ENCODE data around the gene BRD1.
"Not testable (repeated sequence)": the region's sequence is repeated elsewhere in the genome, so short reads cannot be mapped to it uniquely, and the experiment has no call there.

Gene BRD1

DNA sequence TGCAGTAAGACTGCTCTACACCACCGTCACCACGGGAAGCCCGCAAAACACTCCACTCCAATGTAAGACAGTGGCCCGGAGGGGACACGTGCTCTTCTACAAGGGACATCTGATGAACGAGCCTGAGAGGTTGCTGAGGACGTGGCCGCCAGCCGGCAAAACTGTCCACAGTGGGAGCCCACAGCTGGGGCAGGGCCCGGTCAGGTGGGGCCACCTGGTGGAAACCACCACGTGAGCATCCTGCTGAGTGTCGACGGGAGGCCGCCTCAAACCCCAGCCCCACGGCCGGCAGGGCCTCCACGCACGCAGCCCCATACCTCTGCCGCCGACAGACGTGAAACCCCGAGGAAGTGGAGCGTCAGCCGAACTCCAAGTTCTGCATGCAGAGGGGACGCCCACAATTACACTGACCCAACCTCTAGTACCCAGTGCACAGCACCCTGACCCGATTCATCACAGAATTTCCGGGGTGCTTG lies 42.6 kb downstream of the BRD1 start:
- DNase-seq (ENCODE audit: low read depth in 2 of 2, low spot score in 1 of 2), result no peak

DNA sequence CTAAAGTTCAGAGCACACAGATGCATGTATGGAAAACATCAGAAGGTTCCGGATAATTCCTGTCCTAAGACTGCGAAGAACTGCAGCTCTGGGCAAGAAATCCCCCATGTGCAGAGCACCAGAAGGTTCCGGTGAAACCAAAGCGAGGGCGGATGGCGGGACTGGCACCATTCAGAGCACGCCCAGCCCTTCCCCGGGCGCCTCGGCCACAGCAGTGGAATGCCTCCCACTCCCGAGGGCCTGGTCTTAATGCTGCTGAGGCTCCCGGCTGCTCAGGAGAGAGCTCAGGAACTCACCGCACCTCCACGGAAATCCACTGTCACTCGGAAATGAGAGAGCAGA lies 43.1 kb downstream of the BRD1 start:
- no peak for DNase-seq (ENCODE audit: low read depth in 2 of 2, low spot score in 1 of 2)

DNA sequence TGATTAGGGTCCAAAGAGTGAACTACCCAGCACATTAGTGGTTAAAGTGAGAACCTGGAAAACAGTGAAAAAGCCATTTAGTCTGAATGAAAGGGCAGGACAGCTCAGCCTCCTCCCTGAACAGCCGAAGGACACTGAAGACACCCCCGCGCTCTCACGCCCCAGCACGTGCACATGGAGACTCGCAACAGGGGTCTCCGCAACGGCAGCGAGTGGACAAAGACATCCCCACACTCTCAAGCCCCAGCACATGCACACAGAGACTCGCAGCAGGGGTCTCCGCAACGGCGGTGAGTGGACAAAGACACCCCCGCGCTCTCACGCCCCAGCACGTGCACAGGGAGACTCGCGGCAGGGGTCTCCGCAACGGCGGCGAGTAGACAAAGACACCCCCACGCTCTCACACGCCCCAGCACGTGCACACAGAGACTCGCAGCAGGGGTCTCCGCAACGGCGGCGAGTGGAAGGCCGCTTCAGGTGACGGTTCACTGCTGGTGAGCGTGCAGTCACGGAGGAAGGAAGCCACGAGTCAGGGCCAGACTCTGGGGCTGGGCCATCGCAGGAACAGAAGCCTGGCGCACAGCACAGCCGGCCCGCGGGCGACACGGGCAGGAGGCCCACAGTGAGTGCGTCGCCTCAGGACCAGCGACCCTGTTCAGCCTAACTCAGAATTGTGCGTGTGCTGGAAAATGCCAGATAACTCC lies 43.6 kb downstream of the BRD1 start:
- DNase-seq (ENCODE audit: low read depth in 2 of 2, low spot score in 1 of 2), result no peak

DNA sequence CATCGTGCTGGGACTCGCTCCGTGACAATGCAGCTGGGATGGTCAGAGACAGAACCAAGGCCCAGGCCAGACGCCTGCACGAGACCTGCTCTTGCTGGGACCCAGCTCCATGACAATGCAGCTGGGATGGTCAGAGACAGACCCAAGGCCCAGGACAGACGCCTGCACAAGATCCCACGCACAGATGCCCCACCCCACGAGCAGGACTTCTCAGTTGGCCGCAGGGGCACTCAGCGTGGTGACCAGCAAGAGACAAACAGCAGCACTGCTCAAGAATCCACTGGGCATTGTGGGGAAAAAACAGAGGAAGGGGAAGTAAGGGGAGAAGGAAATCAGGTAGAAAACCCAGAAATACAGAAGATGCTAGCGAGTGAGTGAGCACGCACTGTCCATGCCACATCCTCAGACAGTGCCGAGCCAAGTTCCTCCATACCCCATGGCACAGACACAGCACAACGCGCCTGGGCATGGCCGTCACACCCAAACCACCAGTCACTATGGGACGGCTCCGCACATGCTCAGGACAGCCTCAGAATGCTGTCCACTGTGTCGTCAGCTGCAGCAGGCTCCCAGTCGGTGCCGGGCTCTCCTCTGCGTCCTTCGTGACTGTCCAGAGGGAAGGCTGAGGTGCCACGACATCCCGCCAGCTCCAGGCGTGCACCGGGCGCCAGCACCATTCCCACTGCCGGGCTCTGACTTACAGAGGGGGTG lies 44.5 kb downstream of the BRD1 start:
- no peak for DNase-seq (ENCODE audit: low read depth in 2 of 2, low spot score in 1 of 2)

DNA sequence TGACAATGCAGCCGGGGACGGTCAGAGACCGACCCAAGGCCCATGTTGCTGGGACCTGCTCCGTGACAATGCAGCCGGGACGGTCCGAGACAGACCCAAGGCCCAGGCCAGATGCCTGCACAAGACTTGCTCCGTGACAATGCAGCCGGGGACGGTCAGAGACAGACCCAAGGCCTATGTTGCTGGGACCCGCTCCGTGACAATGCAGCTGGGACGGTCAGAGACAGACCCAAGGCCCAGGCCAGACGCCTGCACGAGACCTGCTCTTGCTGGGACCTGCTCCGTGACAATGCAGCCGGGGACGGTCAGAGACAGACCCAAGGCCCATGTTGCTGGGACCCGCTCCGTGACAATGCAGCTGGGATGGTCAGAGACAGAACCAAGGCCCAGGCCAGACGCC lies 45.8 kb downstream of the BRD1 start:
- not testable (repeated sequence) for DNase-seq (ENCODE audit: low read depth in 2 of 2, low spot score in 1 of 2)

DNA sequence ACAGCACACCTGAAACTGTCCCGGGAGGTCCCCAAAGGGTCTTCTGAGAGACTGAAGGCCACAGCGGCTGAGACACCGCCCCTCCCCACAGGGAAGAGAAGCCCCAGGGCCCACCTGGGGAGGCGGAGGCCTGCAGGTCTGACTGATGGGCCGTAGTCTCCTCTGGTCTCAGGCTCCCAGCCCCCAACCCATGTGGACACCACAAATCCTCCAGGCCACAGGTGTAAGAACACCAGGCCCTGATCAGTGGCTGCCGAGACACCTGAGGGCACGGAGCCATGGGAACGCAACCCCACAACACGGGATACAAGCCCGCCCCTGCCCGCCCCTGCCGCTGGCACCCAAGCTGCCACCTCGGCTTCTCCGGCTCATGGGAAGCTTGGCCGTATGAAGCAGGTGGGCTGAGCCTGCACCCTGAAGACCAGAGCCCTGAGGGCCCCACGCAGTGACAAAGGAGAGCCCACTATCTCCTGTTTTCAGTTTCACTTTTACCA lies 46.3 kb downstream of the BRD1 start:
- DNase-seq (ENCODE audit: low read depth in 2 of 2, low spot score in 1 of 2), result no peak

DNA sequence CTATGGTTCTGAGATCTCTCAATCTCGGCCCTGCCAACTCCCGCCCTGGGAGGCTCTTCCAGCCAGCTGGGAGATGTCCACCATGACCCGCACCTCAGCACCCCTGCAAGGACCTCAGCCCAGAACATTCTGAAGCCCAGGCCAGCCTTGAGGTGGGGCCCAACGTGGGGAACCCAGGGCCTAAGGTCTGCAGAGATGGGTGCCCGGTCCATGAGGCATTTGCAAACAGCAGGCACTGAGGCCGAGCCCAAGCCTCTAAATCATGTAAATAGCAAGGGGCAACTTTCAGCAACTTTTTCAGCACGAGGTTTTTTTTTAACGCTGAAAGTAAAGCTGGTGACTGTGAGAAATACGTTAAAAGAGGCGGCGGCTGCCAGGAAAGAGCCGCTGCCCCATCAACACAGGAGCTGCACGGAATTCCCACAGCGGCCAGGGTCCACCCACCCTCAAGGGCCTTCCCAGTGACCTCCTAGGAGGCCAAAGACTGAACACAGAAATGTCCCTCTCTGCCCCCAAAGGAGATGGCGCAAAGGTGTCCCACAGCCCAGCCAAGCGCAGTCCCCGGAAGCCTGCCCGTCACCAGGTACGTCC lies 46.9 kb downstream of the BRD1 start:
- no peak for DNase-seq (ENCODE audit: low read depth in 2 of 2, low spot score in 1 of 2)

DNA sequence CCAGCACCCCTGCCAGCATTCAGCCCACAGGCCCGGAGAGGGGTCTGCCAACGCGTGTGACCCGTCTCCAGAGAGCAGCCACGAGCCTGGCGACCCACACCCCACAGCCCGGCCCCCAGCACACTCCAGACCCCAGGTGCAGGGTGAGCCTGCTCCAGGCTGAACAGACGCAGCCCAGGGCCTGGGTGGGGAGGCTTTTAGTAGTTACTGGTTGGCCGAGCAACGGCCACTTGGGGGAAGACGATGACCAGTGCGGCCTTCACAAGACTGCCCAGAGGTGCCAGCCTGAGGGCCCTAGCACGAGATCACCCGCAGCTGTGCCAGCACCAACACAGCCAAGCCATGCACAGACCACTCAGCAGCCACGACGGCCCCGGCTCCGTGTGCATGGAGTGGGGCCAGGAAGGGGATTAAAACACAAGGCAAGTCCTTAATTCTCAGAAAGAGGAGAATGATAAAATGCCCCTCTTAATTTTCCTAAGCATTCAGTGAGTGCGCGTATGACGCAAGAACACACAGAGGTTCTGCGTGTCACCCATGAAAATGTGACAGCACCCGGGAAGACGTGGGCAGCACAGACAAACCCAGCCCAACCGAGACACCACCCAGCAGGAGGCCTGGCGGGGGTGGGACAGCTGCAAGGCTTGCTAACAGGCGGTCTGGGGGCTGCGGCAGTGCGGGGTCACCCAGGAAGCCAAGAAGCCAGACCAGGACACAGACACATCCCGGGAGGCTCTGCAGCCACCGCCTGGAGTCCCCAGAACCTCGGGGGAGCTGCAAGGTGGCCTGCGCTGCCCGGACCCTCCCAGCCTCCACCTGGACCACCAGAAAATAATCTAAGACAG lies 47.6 kb downstream of the BRD1 start:
- no peak for DNase-seq (ENCODE audit: low read depth in 2 of 2, low spot score in 1 of 2)

DNA sequence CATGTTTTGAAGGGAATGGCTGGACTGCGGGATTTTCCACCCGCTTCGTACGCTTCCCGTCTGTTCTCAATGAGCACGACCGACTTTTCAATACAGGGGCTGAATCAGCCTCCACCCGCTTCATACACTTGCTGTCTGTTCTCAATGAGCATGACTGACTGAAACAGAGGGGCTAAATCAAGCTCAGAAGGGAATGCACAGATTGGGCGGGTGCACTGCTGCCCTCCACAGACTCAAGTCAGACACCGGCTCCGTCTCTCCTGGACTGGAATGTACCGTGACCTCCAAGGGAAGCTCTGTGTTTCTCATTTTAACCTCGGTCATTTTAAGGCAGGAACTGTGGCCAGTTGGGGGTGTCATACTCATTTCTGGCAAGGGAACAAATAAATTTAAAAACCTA lies 48.5 kb downstream of the BRD1 start:
- no peak for DNase-seq (ENCODE audit: low read depth in 2 of 2, low spot score in 1 of 2)

DNA sequence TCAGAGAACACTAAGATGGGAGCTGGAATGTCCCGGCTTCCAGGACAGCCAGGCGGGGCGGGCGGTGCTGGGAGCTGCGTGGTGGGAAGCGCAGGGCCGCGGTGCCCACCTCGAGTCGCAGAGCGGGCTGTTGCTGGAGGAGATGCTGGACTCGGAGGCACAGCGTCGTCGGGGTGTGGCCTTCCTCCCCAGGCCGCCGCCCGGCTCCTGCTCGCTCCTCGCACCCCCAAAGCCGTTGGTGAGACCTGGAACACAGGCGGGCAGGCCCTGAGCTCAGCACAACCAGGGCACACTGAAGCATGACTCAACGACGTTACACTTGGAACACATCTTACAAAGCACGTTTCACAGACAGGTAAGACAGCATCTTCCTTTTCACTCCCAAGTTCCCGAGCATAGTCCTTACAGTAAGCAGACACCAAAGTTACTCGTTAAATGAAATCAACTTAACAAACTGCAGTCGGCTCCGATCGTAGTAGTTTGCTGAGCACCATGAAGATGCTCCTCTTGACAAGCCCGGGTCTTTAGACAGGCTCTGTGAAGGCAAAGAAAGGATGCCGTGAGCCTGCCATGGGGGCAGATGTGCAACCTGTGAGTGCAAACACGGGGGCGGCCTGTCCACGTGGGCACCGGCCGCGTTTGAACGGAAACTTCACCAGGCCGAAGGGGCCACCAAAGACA lies 50.0 kb downstream of the BRD1 start:
- no peak for DNase-seq (ENCODE audit: low read depth in 2 of 2, low spot score in 1 of 2)

DNA sequence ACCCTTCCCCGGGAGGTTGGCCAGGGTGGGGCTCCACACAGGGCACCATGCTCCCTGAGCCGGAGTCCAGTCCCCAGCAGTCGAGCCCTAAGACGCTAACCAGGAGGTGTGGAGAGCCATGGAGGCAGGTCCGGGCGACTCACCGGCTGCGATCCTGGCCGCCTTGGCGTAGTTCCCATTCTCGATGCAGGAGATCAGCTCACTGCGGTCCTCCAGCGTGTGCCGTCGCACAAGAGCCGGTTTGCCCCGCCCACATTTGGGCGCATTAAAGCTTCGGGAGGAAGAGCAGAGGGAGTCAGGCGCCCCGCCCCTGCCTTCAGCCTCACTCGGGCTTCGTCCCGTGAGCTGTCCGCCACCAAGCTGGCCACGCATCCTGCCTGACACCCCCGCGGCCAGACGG lies 50.8 kb downstream of the BRD1 start:
- no peak for DNase-seq (ENCODE audit: low read depth in 2 of 2, low spot score in 1 of 2)

DNA sequence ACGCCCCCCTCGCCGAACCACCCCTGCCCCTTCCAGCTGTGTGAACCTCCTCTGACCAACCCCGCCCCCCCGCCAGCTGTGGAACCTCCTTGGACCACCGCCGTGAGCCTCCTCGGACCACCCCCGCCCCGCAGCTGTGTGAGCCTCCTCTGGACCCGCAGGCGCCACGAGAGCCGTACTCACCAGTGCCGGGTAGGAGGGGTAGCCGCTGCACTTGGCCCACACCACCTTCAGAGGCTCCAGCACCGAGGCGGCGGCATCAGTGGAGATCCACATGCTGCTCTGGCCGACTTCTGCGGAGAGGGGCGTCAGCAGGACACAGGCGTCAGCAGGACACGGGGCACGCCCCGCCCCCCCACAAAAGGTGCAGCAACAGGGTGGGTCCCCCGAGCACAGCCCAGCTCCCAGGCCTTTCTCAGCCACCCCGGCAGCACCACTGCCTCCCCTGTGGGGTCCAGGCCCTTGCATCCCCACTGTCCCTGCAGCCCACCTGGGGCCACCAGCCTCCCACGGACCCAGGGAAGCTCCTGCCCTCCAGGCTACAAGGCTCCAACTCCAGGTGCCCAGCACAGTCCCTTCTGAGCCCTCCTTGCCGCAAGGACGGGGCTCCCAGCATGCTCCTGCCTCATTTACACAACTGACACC lies 51.7 kb downstream of the BRD1 start:
- no peak for DNase-seq (ENCODE audit: low read depth in 2 of 2, low spot score in 1 of 2)

DNA sequence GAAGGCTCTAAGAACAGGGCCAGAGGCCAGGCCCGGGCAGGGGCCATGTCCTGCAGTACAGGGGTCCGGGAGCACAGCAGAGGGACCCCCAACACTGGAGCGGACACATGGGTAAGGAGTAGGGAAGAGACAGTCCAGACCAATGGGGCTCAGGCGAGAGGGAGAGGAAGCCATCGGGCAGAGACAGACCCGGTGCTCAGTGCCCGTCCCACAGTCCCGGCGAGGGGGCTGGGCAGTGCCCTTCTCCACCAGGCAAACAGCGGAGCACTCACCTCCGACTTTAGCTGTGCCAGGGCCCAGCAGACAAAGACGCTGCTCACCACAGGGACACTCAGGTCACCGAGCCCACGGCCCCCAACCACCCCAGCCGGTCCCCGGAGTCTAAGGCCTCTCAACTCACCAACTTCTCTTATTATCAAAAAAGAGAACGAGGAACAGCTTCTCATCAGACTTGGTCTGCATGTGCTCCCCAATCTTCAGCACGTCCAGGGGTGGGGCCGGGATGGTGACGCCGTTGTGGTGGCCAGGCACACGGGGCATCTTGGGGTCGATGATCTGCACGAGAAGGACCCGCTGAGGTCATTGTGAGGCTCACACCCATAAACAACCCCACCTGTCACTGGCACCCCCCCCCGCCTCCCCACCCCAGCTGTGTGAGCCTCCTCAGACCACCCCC lies 52.3 kb downstream of the BRD1 start:
- no peak for DNase-seq (ENCODE audit: low read depth in 2 of 2, low spot score in 1 of 2)

DNA sequence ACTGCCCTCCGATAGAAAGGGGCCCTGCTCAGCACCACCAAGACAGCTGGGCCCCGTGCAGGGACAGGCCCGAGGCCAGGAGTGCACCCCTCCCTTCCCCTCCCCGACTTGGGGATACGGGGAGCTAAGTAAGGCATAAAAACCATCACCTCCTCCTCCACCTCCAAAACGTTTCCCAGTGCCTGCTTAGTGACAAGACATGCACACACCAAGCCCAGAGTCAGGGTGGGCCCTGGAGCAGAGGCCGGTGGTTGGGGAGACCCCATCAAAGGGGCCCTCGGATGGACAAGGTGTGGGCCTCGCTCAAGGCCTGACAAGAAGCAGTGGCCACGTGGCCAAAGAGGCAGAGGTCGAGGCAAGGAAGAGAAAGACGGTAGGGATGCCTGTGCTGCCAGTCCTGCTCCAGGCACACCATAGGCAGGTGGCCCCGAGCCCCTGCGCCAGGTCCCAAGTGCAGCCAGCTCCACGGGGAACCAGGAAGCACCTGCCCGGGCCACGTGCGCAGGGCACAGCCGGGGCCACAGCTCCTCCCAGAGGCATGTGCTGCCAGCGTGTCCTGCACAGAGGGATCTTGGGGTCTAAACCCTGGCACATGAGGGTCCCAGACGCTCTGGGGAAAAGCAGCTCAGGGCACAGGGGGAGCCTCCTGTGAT lies 53.0 kb downstream of the BRD1 start:
- no peak for DNase-seq (ENCODE audit: low read depth in 2 of 2, low spot score in 1 of 2)

DNA sequence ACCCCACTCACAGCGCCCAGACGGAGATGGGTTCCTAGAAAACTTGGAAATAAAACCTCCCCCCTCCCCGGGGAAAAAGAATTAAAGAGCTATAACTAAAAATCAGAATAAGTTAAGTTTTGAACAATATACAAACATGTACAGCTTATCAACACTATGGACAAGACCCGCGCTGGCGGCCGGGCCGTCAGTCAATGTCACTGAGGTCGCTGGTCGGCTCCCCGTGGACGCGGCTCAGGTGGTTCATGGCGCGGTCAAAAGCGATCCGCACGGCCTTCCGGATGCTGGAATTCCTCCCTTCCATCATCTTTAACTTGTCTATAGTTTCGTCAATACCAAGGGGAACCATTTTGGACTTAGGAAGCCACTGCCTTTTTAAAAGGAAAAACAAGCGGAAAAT lies 53.6 kb downstream of the BRD1 start:
- DNase-seq (ENCODE audit: low read depth in 2 of 2, low spot score in 1 of 2), result no peak

DNA sequence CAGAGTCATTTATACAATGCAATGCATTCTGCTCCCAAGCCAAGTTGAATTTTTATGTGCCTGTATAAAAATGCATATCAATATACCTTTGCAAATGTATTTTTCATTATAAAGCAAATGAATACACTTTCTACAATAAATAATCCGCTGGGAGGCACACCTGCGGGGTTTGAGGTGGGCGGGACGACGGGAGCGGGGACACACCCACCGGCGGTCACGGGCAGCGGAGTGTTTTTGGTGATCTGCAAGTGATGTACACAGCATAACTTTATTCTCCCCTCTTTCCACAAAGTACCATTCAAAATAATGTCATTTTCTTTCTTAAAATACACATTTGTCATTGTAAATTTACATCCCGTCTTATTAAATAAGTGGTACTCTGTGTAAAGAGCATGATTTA lies 54.1 kb downstream of the BRD1 start:
- no peak for DNase-seq (ENCODE audit: low read depth in 2 of 2, low spot score in 1 of 2)

DNA sequence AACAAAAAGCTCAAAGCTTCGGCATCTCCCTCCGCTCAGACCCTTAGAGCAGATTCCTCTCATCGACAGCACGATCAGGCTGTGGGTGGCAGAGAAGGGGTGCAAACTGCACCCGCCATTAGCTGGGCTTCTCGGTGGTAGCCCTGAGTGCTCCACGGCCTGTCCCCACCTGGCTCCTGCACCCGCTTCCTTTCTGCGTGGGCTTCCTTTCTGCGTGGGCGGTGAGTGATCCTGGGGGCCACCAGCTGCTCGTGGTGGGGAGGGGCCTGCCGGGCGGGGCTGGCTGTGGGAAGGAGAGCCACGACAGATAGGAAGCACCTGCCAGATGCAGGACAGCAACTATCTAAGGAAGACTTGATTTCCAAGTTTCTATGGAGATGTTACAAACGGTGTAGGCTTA lies 55.0 kb downstream of the BRD1 start:
- no peak for DNase-seq (ENCODE audit: low read depth in 2 of 2, low spot score in 1 of 2)

DNA sequence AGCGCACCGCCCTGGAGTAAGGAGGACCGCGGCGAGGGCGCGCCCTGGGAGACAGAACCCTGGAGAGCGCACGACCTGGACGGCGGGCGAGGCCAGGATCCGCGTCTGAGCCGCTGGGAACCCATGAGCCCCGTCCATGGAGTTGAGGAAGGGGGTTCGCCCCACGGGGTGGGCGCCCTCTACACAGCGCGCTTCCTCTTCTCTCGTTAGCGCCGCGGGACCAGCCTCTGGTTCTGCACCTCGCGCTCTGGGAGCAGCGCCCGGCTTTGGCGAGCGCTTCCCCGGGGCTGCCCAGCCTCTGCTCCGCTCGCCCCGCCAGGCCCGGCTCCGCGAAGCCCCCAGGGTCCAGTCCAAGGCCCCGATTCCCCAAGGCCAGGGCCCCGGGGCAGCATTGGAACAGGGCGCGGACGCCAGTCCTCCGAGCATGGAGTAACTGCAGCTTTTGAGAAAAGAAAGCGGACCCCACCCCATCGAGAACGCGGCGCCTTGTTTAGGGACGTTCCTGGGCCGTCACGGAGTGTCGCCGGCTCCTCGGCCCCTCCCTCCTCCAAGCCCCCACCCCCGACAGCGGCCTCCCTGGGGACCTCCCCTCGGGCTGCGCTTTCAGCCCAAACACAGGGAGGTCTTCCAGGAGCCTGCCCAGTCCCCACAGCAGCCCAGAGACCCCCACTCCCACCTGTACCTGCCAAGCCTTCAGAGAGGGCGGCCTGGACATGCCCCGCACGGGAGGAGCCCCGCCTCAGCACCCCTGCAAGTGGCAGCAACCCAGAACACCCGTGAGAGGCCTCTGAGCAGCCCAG lies 56.2 kb downstream of the BRD1 start:
- no peak for DNase-seq (ENCODE audit: low read depth in 2 of 2, low spot score in 1 of 2)
